Fibroblast of lung (primary cell): ENCODE results near the gene CCDC149. TPM values are rescaled to one million over a fixed set of nuclear protein-coding genes. Genes with fewer than 3 reads are reported as not detected.

Experiments
- DNase-seq, 2 donors: peaks; one replicate each; pipeline versions ENCODE4 v3.0.0 to v3.0.0-alpha.2; 2010; ENCODE audit warnings: low read depth in 2 of 2
- H2AFZ ChIP-seq: 2 replicates; pipeline ENCODE4 v1.5.1; 2012; ENCODE audit warnings: low read length, control low read depth, inconsistent platforms
- H3K27ac ChIP-seq: 2 replicates; pipeline ENCODE4 v1.5.1; 2011; ENCODE audit warnings: low read length, control low read depth; ENCODE audit not compliant: insufficient read depth
- H3K27me3 ChIP-seq: 2 replicates; pipeline ENCODE4 v1.5.1; 2011; ENCODE audit warnings: mild to moderate bottlenecking, low read length; ENCODE audit not compliant: control insufficient read depth, insufficient read depth
- H3K36me3 ChIP-seq: 2 replicates; pipeline ENCODE4 v1.5.1; 2011; ENCODE audit warnings: low read length; ENCODE audit not compliant: control insufficient read depth, insufficient read depth
- H3K4me1 ChIP-seq: 2 replicates; pipeline ENCODE4 v1.5.1; 2011; ENCODE audit warnings: low read length; ENCODE audit not compliant: control insufficient read depth, insufficient read depth; ENCODE audit errors: extremely low read depth
- H3K4me2 ChIP-seq: 2 replicates; pipeline ENCODE4 v1.5.1; 2011; ENCODE audit warnings: low read length, control low read depth; ENCODE audit not compliant: insufficient read depth; ENCODE audit errors: extremely low read depth
- H3K4me3 ChIP-seq, 4 experiments: fragments of 200-600 bp in 1 of 4; sonication (generic) in 1 of 4; replicated peaks in 1 of 4; 2 replicates each; pipeline ENCODE4 v1.5.1; 2011 to 2016; ENCODE audit warnings: low read length in 4 of 4, low read depth in 3 of 4, mild to moderate bottlenecking in 3 of 4, control low read depth in 2 of 4, inconsistent platforms in 1 of 4, mixed read lengths in 1 of 4; ENCODE audit not compliant: insufficient read depth in 1 of 4; ENCODE audit errors: control extremely low read depth in 1 of 4
- H3K79me2 ChIP-seq: 2 replicates; pipeline ENCODE4 v1.5.1; 2012; ENCODE audit warnings: mild to moderate bottlenecking, low read length, inconsistent platforms; ENCODE audit not compliant: control insufficient read depth, insufficient read depth
- H3K9ac ChIP-seq: 2 replicates; pipeline ENCODE4 v1.5.1; 2011; ENCODE audit warnings: mild to moderate bottlenecking, low read length, control low read depth; ENCODE audit not compliant: insufficient read depth
- H3K9me3 ChIP-seq: 2 replicates; pipeline ENCODE4 v1.5.1; 2012; ENCODE audit warnings: low read depth, low read length; ENCODE audit not compliant: control insufficient read depth, insufficient read depth
- H4K20me1 ChIP-seq: 2 replicates; pipeline ENCODE4 v1.5.1; 2011; ENCODE audit warnings: low read length; ENCODE audit not compliant: control insufficient read depth, insufficient read depth; ENCODE audit errors: extremely low read depth
- EZH2 ChIP-seq: IDR thresholded peaks from 2 replicates; pipeline ENCODE4 v1.5.1; 2012; ENCODE audit warnings: low read length, control low read depth, mild to moderate bottlenecking; ENCODE audit errors: missing control alignments
- polyA plus RNA-seq, 2 donors: library from polyadenylated mRNA; depleted of rRNA in 1 of 2; stranded (reverse) in 1 of 2; unstranded in 1 of 2; fragments of >200 nt; gene quantifications; 2 replicates each; pipeline ENCODE4 v1.2.1, GENCODE V29; 2011 to 2012; ENCODE audit warnings: missing spikeins in 1 of 2
- total RNA-seq: library from RNA; depleted of rRNA; stranded (reverse); fragments of >200 nt; gene quantifications from 2 replicates; pipeline ENCODE4 v1.2.1, GENCODE V29; 2014
- TF ChIP-seq, protein P1 (sequence below), 2 donors: IDR thresholded peaks in 1 of 2; conservative IDR thresholded peaks in 1 of 2; 1 replicate in 1 of 2; 2 replicates in 1 of 2; pipeline ENCODE4 v1.5.1; 2011 to 2012; ENCODE audit warnings: low read length in 2 of 2, control low read depth in 1 of 2, inconsistent platforms in 1 of 2, low read depth in 1 of 2, mild to moderate bottlenecking in 1 of 2

CCDC149 gene
- total and polyA plus RNA-seq, 2 donors (not counting 1 experiment from before 2014, with no cell fraction given): 13.9 to 14.6 TPM

DNA sequence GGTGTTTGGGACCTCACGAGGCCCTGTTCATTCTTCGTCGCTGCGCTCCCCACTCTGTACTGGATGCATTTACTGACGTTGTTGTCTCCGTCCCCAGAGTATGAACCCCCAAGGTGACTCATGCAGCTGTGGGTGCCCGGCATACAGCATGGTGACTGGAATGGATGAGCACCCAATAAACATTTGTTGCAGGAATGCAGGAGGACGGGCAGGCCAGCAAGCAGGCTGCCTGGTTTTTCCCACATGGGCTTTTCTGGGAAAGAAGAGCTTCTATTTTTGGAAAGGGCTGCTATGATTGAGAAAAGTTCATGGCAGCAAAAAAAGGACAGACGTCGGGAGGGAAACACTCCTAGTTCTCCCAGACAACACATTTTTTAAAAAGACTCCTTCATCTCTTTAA is 118.4 kb downstream of the CCDC149 start:
- no peaks in the 10 kb centered on the region for H4K20me1 ChIP-seq
- no peaks in the 10 kb centered on the region for H3K9me3 ChIP-seq
- H3K27ac ChIP-seq: peak overlapping the region; percentile 77
- peak; percentile 51 to 86 for DNase-seq
- peaks cover 9% of the 10 kb centered on the region for H3K4me1 ChIP-seq
- peak overlapping the region in 1 of 4 experiments; percentile 71 for H3K4me3 ChIP-seq
- H3K36me3 ChIP-seq: no peaks in the 10 kb centered on the region
- TF ChIP-seq, protein P1, sequence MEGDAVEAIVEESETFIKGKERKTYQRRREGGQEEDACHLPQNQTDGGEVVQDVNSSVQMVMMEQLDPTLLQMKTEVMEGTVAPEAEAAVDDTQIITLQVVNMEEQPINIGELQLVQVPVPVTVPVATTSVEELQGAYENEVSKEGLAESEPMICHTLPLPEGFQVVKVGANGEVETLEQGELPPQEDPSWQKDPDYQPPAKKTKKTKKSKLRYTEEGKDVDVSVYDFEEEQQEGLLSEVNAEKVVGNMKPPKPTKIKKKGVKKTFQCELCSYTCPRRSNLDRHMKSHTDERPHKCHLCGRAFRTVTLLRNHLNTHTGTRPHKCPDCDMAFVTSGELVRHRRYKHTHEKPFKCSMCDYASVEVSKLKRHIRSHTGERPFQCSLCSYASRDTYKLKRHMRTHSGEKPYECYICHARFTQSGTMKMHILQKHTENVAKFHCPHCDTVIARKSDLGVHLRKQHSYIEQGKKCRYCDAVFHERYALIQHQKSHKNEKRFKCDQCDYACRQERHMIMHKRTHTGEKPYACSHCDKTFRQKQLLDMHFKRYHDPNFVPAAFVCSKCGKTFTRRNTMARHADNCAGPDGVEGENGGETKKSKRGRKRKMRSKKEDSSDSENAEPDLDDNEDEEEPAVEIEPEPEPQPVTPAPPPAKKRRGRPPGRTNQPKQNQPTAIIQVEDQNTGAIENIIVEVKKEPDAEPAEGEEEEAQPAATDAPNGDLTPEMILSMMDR (conservative IDR thresholded peaks at IDR 0.05 in 1 of 2, IDR thresholded peaks at IDR 0.05 in 1 of 2; ENCODE audit: low read depth in 1 of 2, low read length in 2 of 2): no peak
- no peak for TF ChIP-seq EZH2
- H3K27me3 ChIP-seq: no peaks in the 10 kb centered on the region
- no peaks in the 10 kb centered on the region for H3K79me2 ChIP-seq
- H2AFZ ChIP-seq: peak overlapping the region; percentile 25
- H3K4me2 ChIP-seq: peak overlapping the region; percentile 52
- no peak overlapping the region for H3K9ac ChIP-seq

DNA sequence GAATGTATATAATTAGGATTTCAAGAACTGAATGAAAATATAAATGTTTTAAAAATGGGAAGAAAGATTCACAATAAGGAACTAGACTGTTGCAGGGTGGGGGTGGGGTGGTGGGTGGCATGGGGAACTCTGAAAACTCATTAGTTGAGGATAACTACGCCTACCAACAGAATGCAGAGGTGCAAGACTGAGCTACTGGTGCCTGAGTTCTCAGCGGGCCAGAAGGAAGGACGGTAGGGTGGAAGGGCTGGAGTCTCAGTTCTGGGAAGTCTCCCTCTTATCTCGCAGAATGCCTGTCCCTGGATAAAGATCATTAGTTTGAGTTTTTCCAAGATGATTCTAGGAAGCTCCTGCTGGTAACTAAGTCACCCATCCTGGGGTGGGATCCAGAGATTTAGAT is 118.8 kb downstream of the CCDC149 start:
- Histone ChIP-seq H4K20me1 (no peaks in the 10 kb centered on the region), H3K27ac (peak overlapping the region; percentile 77), H3K36me3 (no peaks in the 10 kb centered on the region), H3K79me2 (no peaks in the 10 kb centered on the region), H2AFZ (peak overlapping the region; percentile 25), H3K4me1 (peaks cover 9% of the 10 kb centered on the region), H3K4me3 (no peak overlapping the region), H3K27me3 (no peaks in the 10 kb centered on the region), H3K9me3 (no peaks in the 10 kb centered on the region), H3K9ac (no peak overlapping the region), H3K4me2 (no peak overlapping the region)
- no peak for DNase-seq
- no peak for TF ChIP-seq EZH2
- TF ChIP-seq, protein P1 (conservative IDR thresholded peaks at IDR 0.05 in 1 of 2, IDR thresholded peaks at IDR 0.05 in 1 of 2; ENCODE audit: low read depth in 1 of 2, low read length in 2 of 2): no peak

DNA sequence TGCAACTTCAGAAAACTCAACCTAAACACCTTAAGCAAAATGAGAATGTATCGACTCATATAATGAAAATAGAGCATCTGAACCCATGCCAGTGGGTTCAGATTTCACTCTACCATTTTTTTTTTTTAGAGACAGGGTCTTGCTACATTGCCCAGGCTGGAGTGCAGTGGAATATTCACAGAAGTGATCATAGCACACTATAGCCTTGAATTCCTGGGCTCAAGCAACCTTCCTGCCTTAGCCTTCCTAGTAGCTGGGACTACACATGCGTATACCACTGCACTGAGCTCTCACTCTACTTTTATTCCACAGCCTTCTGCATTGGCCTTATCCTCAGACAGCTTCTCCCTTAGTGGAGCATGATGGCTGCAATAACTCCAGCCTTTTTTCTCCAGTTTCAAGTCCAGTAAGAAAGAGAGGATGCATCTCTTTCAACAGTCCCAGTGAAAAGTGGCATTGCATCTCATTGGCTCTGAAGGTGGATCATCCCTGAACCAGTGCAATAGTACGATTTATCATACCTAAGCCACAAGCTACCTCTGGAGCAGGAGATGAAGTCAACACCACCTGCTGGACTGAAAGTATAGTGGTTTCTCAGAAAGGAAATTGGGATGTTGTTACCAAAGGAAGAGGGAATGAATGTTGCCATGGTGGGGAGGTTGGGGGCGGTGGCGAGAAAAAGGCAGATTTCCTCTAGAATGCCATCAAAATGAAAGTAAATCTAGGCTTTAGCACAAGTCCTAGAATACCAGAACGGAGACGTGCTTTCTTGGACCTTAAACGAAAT is 119.4 kb downstream of the CCDC149 start:
- H3K27ac ChIP-seq: no peak overlapping the region
- no peaks in the 10 kb centered on the region for H3K36me3 ChIP-seq
- no peaks in the 10 kb centered on the region for H3K79me2 ChIP-seq
- no peak for TF ChIP-seq EZH2
- TF ChIP-seq, protein P1 (conservative IDR thresholded peaks at IDR 0.05 in 1 of 2, IDR thresholded peaks at IDR 0.05 in 1 of 2; ENCODE audit: low read depth in 1 of 2, low read length in 2 of 2): peak in 1 of 2 donors; percentile 37
- H2AFZ ChIP-seq: no peak overlapping the region
- no peaks in the 10 kb centered on the region for H3K9me3 ChIP-seq
- H3K4me3 ChIP-seq: no peak overlapping the region
- H3K27me3 ChIP-seq: no peaks in the 10 kb centered on the region
- H3K9ac ChIP-seq: no peak overlapping the region
- peak in 1 of 2 donors; percentile 20 for DNase-seq
- H4K20me1 ChIP-seq: no peaks in the 10 kb centered on the region
- no peak overlapping the region for H3K4me2 ChIP-seq
- peaks cover 9% of the 10 kb centered on the region for H3K4me1 ChIP-seq
